Fibroblast of upper back skin (primary cell): ENCODE measurements around the gene NCAM2.

Experiments
- DNase-seq: peaks from one replicate; pipeline ENCODE4 v3.0.0-alpha.2; 2013

Gene NCAM2

GRCh38 chr21:21179619-21180298, 181.6 kb downstream of the NCAM2 start:
- DNase-seq, result no peak

- no peak for DNase-seq
Observed at GRCh38 chr21:21182401-21183010, 184.3 kb downstream of the NCAM2 start.

GRCh38 chr21:21183092-21183491, 184.9 kb downstream of the NCAM2 start:
- DNase-seq, result peak; percentile 31

GRCh38 chr21:21184771-21185528, 186.7 kb downstream of the NCAM2 start:
- no peak for DNase-seq

- no peak for DNase-seq
Observed at GRCh38 chr21:21187579-21187978, 189.4 kb downstream of the NCAM2 start.

GRCh38 chr21:21188513-21189195, 190.4 kb downstream of the NCAM2 start:
- DNase-seq, result peak; percentile 37

- no peak for DNase-seq
Observed at GRCh38 chr21:21195417-21195943, 197.3 kb downstream of the NCAM2 start.

- peak; percentile 34 for DNase-seq
Observed at GRCh38 chr21:21196087-21196486, 197.9 kb downstream of the NCAM2 start.

GRCh38 chr21:21196848-21197247, 198.6 kb downstream of the NCAM2 start:
- no peak for DNase-seq

GRCh38 chr21:21199342-21200102, 201.3 kb downstream of the NCAM2 start:
- DNase-seq, result no peak

- DNase-seq, result peak; percentile 99
Observed at GRCh38 chr21:21200103-21200938, 202.1 kb downstream of the NCAM2 start.

GRCh38 chr21:21200939-21201615, 202.9 kb downstream of the NCAM2 start:
- no peak for DNase-seq

- no peak for DNase-seq
Observed at GRCh38 chr21:21203822-21204339, 205.7 kb downstream of the NCAM2 start.

GRCh38 chr21:21204366-21204996, 206.3 kb downstream of the NCAM2 start:
- DNase-seq, result no peak

GRCh38 chr21:21205604-21206003, 207.4 kb downstream of the NCAM2 start:
- no peak for DNase-seq

GRCh38 chr21:21210552-21210951, 212.3 kb downstream of the NCAM2 start:
- DNase-seq, result no peak

GRCh38 chr21:21213297-21213696, 215.1 kb downstream of the NCAM2 start:
- DNase-seq, result peak; percentile 19

- no peak for DNase-seq
Observed at GRCh38 chr21:21216047-21216446, 217.8 kb downstream of the NCAM2 start.

GRCh38 chr21:21226472-21226871, 228.3 kb downstream of the NCAM2 start:
- DNase-seq, result no peak

- peak; percentile 31 for DNase-seq
Observed at GRCh38 chr21:21230672-21231071, 232.5 kb downstream of the NCAM2 start.
